Activated T-helper 2 cell treated with anti-CD3 and anti-CD28 coated beads, Interferon-gamma antibody, Interleukin-2, Interleukin-4, amounts not matched to agents 10 μg/mL and 5 μg/mL and 100 μg/mL, durations not matched to agents 14 hours and 24 hours and 36 hours (primary cell): ENCODE measurements around the gene TRPM4. TPM values are rescaled to one million over a fixed set of nuclear protein-coding genes. Genes with fewer than 3 reads are reported as not detected.

Experiments used
- DNase-seq: peaks from one replicate; pipeline ENCODE4 v3.0.0; 2021; ENCODE audit warnings: low spot score
- H3K27ac Mint-ChIP-seq: one replicate; pipeline ENCODE4 v1.8.0; 2021; ENCODE audit warnings: mixed read lengths
- H3K27me3 Mint-ChIP-seq: one replicate; pipeline ENCODE4 v1.8.0; 2021; ENCODE audit warnings: low read depth, mixed read lengths
- H3K36me3 Mint-ChIP-seq: one replicate; pipeline ENCODE4 v1.8.0; 2021; ENCODE audit warnings: low read depth, mixed read lengths
- H3K4me1 Mint-ChIP-seq: one replicate; pipeline ENCODE4 v1.8.0; 2021; ENCODE audit warnings: low read depth, mixed read lengths
- H3K4me3 Mint-ChIP-seq: one replicate; pipeline ENCODE4 v1.8.0; 2021; ENCODE audit warnings: low read depth, mild to moderate bottlenecking, moderate library complexity, mixed read lengths
- H3K9me3 Mint-ChIP-seq: one replicate; pipeline ENCODE4 v1.8.0; 2021; ENCODE audit warnings: mixed read lengths
- intact Hi-C: fragments of 100-400 bp; cut with micrococcal nuclease; formaldehyde crosslinking; loops from one replicate; pipeline ENCODE4 v1.15.1; 2023
- total RNA-seq: library from RNA; stranded (reverse); gene quantifications from 2 replicates; pipeline ENCODE4 v1.2.3, GENCODE V29; 2022

TRPM4 gene
- total RNA-seq, 1 donor from 2014 or later = 1.9 TPM

- intact Hi-C loops = no loop called here
- Mint-ChIP-seq H3K4me1 (no peaks in the 10 kb centered on the region), H3K9me3 (no peaks in the 10 kb centered on the region)
Observed at GRCh38 chr19:49244256-49244655, 86.7 kb downstream of the TRPM4 start.

GRCh38 chr19:49247676-49248075 is 90.1 kb downstream of the TRPM4 start:
- intact Hi-C loops = no loop called here
- H3K27ac Mint-ChIP-seq = no peak overlapping the region
- no peaks in the 10 kb centered on the region for H3K4me1 Mint-ChIP-seq
- H3K27me3 Mint-ChIP-seq = no peaks in the 10 kb centered on the region
- H3K9me3 Mint-ChIP-seq = no peaks in the 10 kb centered on the region
- no peaks in the 10 kb centered on the region for H3K36me3 Mint-ChIP-seq
- DNase-seq = no peak
- H3K4me3 Mint-ChIP-seq = no peak overlapping the region

More at GRCh38 chr19:49244256-49244655, 86.7 kb downstream of the TRPM4 start:
- H3K36me3 Mint-ChIP-seq = no peaks in the 10 kb centered on the region
- H3K4me3 Mint-ChIP-seq = no peak overlapping the region
- H3K27me3 Mint-ChIP-seq = no peaks in the 10 kb centered on the region
- no peak overlapping the region for H3K27ac Mint-ChIP-seq
- no peak for DNase-seq

- no peaks in the 10 kb centered on the region for H3K36me3 Mint-ChIP-seq
- no peaks in the 10 kb centered on the region for H3K9me3 Mint-ChIP-seq
- no peak for DNase-seq
- H3K27ac Mint-ChIP-seq = no peak overlapping the region
- H3K4me3 Mint-ChIP-seq = no peak overlapping the region
- intact Hi-C loops = no loop called here
- H3K27me3 Mint-ChIP-seq = no peaks in the 10 kb centered on the region
- H3K4me1 Mint-ChIP-seq = no peaks in the 10 kb centered on the region
Observed at GRCh38 chr19:49249933-49250332, 92.3 kb downstream of the TRPM4 start.

- Mint-ChIP-seq H3K36me3 (no peaks in the 10 kb centered on the region), H3K27me3 (no peaks in the 10 kb centered on the region), H3K4me1 (no peaks in the 10 kb centered on the region), H3K9me3 (peaks cover 14% of the 10 kb centered on the region), H3K4me3 (no peak overlapping the region), H3K27ac (no peak overlapping the region)
- intact Hi-C loops = no loop called here
- DNase-seq = no peak
Observed at GRCh38 chr19:49255674-49256073, 98.1 kb downstream of the TRPM4 start.

GRCh38 chr19:49256691-49257090 is 99.1 kb downstream of the TRPM4 start:
- Mint-ChIP-seq H3K27me3 (peaks cover 2% of the 10 kb centered on the region), H3K27ac (no peak overlapping the region), H3K9me3 (peaks cover 14% of the 10 kb centered on the region), H3K4me3 (no peak overlapping the region), H3K36me3 (no peaks in the 10 kb centered on the region), H3K4me1 (no peaks in the 10 kb centered on the region)
- intact Hi-C loops = no loop called here
- DNase-seq = no peak

Other genes with a start within 250 kb of the TRPM4 start
- 0.67 TPM in 1 of 2 replicates, not detected in the other for gene DHDH, start 224.1 kb upstream of the TRPM4 start, total RNA-seq
- gene BAX, start 202.9 kb upstream of the TRPM4 start, total RNA-seq = 232 and 242 TPM in 2 replicates
- 646 and 658 TPM in 2 replicates for gene FTL, start 192.5 kb upstream of the TRPM4 start, total RNA-seq
- gene GYS1, start 164.5 kb upstream of the TRPM4 start, total RNA-seq = 68.5 and 70.3 TPM in 2 replicates
- 160 and 170 TPM in 2 replicates for gene RUVBL2, start 163.9 kb upstream of the TRPM4 start, total RNA-seq
- gene LHB, start 140.7 kb upstream of the TRPM4 start, total RNA-seq = 0.41 TPM in 1 of 2 replicates, not detected in the other
- gene CGB3, start 133.5 kb upstream of the TRPM4 start, total RNA-seq = not detected in 2 replicates
- gene CGB2, start 125.9 kb upstream of the TRPM4 start, total RNA-seq = 0.28 TPM in 1 of 2 replicates, not detected in the other
- gene CGB1, start 120.9 kb upstream of the TRPM4 start, total RNA-seq = not detected in 2 replicates
- not detected in 2 replicates for gene CGB5, start 113.9 kb upstream of the TRPM4 start, total RNA-seq
- not detected in 2 replicates for gene CGB8, start 108.7 kb upstream of the TRPM4 start, total RNA-seq
- not detected in 2 replicates for gene CGB7, start 100.0 kb upstream of the TRPM4 start, total RNA-seq
- not detected in 2 replicates for gene NTF4, start 93.0 kb upstream of the TRPM4 start, total RNA-seq
- not detected in 2 replicates for gene KCNA7, start 85.1 kb upstream of the TRPM4 start, total RNA-seq
- 259 and 279 TPM in 2 replicates for gene SNRNP70, start 72.3 kb upstream of the TRPM4 start, total RNA-seq
- 5.9 and 7.7 TPM in 2 replicates for gene LIN7B, start 43.4 kb upstream of the TRPM4 start, total RNA-seq
- gene C19orf73, start 38.6 kb upstream of the TRPM4 start, total RNA-seq = 1.7 and 2.3 TPM in 2 replicates
- 3.6 and 5.0 TPM in 2 replicates for gene PPFIA3, start 38.2 kb upstream of the TRPM4 start, total RNA-seq
- not detected in 2 replicates for gene HRC, start 2.4 kb upstream of the TRPM4 start, total RNA-seq
- gene SLC6A16, start 167.4 kb downstream of the TRPM4 start, total RNA-seq = 1.3 and 2.2 TPM in 2 replicates
- gene CD37, start 177.6 kb downstream of the TRPM4 start, total RNA-seq = 141 TPM in 2 replicates
- gene TEAD2, start 204.6 kb downstream of the TRPM4 start, total RNA-seq = not detected in 2 replicates
- not detected in 2 replicates for gene DKKL1, start 206.1 kb downstream of the TRPM4 start, total RNA-seq
- gene KASH5, start 230.5 kb downstream of the TRPM4 start, total RNA-seq = 0.14 and 0.28 TPM in 2 replicates